OCI-LY3 (cell line): Measurements from ENCODE around the gene RGL3.

Experiments
- H2AFZ ChIP-seq: fragments of 200-600, 300-600 bp; shearing (Covaris generic); 2 replicates; pipeline ENCODE4 v1.6.0; 2014; ENCODE audit warnings: antibody characterized with exemption, low read depth, low read length
- H3K27ac ChIP-seq: fragments of 200-600, 300-600 bp; sonication (generic); 2 replicates; pipeline ENCODE4 v1.5.1; 2014; ENCODE audit warnings: mild to moderate bottlenecking, low read length, moderate library complexity, mixed read lengths
- H3K27me3 ChIP-seq: fragments of 200-600, 300-600 bp; sonication (generic); 2 replicates; pipeline ENCODE4 v1.6.1; 2014; ENCODE audit warnings: low read depth, low read length, mixed read lengths
- H3K36me3 ChIP-seq: fragments of 200-600, 300-600 bp; sonication (generic); replicated peaks from 2 replicates; pipeline ENCODE3; 2014; ENCODE audit warnings: low read depth, low read length, mixed read lengths
- H3K4me1 ChIP-seq: fragments of 300-600, 200-600 bp; sonication (generic); 2 replicates; pipeline ENCODE4 v1.6.1; 2014; ENCODE audit warnings: low read length, mixed read lengths
- H3K4me2 ChIP-seq: fragments of 200-600, 300-600 bp; sonication (generic); 2 replicates; pipeline ENCODE4 v1.6.1; 2014; ENCODE audit warnings: low read length, mixed read lengths
- H3K4me3 ChIP-seq: fragments of 300-600, 200-600 bp; sonication (generic); 2 replicates; pipeline ENCODE4 v1.5.1; 2014; ENCODE audit warnings: antibody characterized with exemption, mild to moderate bottlenecking, low read length, moderate library complexity
- H3K79me2 ChIP-seq: fragments of 300-600, 200-600 bp; shearing (Covaris generic); 2 replicates; pipeline ENCODE4 v1.6.1; 2014; ENCODE audit warnings: mild to moderate bottlenecking, low read length, mixed read lengths
- H3K9ac ChIP-seq: fragments of 300-600, 200-600 bp; shearing (Covaris generic); 2 replicates; pipeline ENCODE4 v1.6.0; 2014; ENCODE audit warnings: mild to moderate bottlenecking, low read length, moderate library complexity
- H3K9me3 ChIP-seq: fragments of 200-600, 300-600 bp; shearing (Covaris generic); 2 replicates; pipeline ENCODE4 v1.6.1; 2014; ENCODE audit warnings: low read length, mixed read lengths; ENCODE audit not compliant: insufficient read depth
- H4K20me1 ChIP-seq: fragments of 200-600, 300-600 bp; sonication (generic); 2 replicates; pipeline ENCODE4 v1.6.1; 2016; ENCODE audit warnings: low read length, mixed read lengths; ENCODE audit not compliant: insufficient read depth
- EZH2phosphoT487 ChIP-seq: fragments of 200-600 bp; shearing (Covaris generic); IDR thresholded peaks from 2 replicates; pipeline ENCODE4 v1.6.1; 2018; ENCODE audit warnings: antibody characterized with exemption, mixed run types, low read depth
- TF ChIP-seq, protein P1 (sequence below): fragments of 200-600, 300-600 bp; sonication (generic); IDR thresholded peaks from 2 replicates; pipeline ENCODE4 v1.5.1; 2014; ENCODE audit warnings: antibody characterized with exemption, low read length, low read depth

Gene RGL3

DNA sequence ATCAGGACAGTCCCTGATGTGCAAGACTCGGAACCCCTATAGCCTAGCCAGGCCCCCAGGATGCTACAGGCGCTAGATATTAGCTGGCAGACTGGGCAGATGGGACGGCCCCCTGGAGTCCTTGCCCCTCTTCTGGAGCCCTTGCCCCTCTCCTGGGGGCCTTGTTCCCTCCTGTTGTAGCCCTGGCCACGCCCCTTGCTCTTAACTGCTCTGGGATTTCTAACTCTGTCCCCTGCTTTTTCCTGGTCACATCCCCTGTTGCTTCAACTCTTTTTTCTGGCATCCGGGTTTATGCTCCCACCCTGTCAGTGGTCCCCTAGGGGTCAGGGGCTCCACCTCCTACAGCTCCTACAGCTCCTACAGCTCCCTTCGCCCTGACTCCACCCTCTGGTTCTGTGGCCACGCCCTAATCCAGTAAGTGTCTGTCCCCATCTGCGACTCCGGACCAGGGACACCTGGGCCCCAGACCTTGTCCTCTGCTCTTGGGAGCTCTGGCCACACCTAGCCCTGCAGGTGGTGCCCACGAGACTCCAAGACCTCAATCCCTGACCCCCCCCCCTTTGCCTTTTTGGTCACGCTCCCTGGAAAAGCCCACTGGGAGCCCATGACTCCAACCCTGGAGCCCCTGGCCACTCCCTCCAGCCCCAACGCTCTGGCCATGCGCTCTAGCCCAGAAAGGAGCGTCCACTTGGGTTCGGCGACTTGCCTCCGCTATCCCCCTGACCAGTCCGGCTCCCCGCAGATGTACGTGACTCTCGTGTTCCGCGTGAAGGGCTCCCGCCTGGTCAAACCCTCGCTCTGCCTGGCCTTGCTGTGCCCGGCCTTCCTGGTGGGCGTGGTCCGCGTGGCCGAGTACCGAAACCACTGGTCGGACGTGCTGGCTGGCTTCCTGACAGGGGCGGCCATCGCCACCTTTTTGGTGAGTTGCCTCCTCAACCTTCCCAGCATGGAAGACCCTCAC, 57.1 kb downstream of the RGL3 start:
- no peaks in the 10 kb centered on the region for H4K20me1 ChIP-seq
- H3K4me2 ChIP-seq, result no peak overlapping the region
- H3K9ac ChIP-seq, result no peak overlapping the region
- H2AFZ ChIP-seq, result no peak overlapping the region
- H3K27ac ChIP-seq, result no peak overlapping the region
- no peaks in the 10 kb centered on the region for H3K9me3 ChIP-seq
- no peak for TF ChIP-seq EZH2phosphoT487
- H3K4me1 ChIP-seq, result no peaks in the 10 kb centered on the region
- H3K79me2 ChIP-seq, result no peaks in the 10 kb centered on the region
- no peak overlapping the region for H3K4me3 ChIP-seq
- no peaks in the 10 kb centered on the region for H3K27me3 ChIP-seq
- H3K36me3 ChIP-seq, result no peaks in the 10 kb centered on the region

DNA sequence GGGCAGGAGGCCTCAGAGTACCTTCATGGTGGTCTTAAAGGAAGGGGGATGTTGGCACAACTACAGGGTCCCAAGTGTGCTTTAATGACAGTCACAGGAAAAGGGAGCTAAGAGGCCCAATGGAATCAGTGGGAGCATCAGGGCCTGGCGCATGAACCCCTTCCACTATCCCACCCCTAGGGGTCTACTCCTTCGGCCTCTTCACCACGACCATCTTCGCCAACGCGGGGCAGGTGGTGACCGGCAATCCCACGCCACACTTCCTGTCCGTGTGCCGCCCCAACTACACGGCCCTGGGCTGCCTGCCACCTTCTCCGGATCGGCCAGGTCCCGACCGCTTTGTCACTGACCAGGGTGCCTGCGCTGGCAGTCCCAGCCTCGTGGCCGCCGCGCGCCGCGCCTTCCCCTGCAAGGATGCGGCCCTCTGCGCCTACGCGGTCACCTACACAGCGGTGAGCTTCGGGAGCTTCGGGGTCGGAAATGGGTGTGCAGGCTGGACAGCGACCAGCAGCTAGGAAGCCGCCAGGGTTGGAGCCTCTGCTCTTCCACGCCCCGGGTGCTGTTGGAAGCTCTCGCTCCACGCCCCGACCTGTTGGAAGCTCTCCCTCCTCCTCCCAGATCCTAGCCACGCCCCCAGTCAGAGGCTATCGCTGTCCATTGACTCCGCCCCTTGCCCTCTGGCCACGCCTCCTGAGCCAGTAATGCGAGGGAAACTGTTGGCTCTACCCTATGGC, 57.9 kb downstream of the RGL3 start:
- no peaks in the 10 kb centered on the region for H3K9me3 ChIP-seq
- H4K20me1 ChIP-seq, result no peaks in the 10 kb centered on the region
- no peaks in the 10 kb centered on the region for H3K36me3 ChIP-seq
- H3K27ac ChIP-seq, result no peak overlapping the region
- no peaks in the 10 kb centered on the region for H3K4me1 ChIP-seq
- TF ChIP-seq EZH2phosphoT487, result no peak
- TF ChIP-seq, protein P1, sequence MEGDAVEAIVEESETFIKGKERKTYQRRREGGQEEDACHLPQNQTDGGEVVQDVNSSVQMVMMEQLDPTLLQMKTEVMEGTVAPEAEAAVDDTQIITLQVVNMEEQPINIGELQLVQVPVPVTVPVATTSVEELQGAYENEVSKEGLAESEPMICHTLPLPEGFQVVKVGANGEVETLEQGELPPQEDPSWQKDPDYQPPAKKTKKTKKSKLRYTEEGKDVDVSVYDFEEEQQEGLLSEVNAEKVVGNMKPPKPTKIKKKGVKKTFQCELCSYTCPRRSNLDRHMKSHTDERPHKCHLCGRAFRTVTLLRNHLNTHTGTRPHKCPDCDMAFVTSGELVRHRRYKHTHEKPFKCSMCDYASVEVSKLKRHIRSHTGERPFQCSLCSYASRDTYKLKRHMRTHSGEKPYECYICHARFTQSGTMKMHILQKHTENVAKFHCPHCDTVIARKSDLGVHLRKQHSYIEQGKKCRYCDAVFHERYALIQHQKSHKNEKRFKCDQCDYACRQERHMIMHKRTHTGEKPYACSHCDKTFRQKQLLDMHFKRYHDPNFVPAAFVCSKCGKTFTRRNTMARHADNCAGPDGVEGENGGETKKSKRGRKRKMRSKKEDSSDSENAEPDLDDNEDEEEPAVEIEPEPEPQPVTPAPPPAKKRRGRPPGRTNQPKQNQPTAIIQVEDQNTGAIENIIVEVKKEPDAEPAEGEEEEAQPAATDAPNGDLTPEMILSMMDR, result no peak
- no peaks in the 10 kb centered on the region for H3K27me3 ChIP-seq
- H2AFZ ChIP-seq, result no peak overlapping the region
- H3K4me2 ChIP-seq, result no peak overlapping the region
- no peak overlapping the region for H3K9ac ChIP-seq
- no peaks in the 10 kb centered on the region for H3K79me2 ChIP-seq
- H3K4me3 ChIP-seq, result no peak overlapping the region

DNA sequence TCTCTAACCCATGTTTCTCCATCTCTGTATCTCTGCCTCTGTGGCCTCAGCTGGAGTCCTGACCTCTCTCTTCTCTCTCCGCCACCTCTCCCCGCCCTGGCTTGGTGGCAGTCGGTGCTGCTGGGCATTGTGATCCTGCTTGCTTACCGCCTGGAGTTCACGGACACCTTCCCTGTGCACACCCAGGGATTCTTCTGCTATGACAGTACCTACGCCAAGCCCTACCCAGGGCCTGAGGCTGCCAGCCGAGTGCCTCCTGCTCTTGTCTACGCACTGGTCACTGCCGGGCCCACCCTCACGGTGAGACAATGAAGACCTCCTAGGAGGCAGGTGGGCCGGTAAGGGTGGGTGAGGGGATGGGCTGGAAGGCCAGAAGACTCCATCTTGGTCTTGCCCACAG, 59.7 kb downstream of the RGL3 start:
- no peaks in the 10 kb centered on the region for H3K9me3 ChIP-seq
- no peak overlapping the region for H3K9ac ChIP-seq
- no peak overlapping the region for H3K4me2 ChIP-seq
- H3K27me3 ChIP-seq, result no peaks in the 10 kb centered on the region
- H3K4me3 ChIP-seq, result no peak overlapping the region
- H3K27ac ChIP-seq, result no peak overlapping the region
- H3K36me3 ChIP-seq, result no peaks in the 10 kb centered on the region
- no peak overlapping the region for H2AFZ ChIP-seq
- no peaks in the 10 kb centered on the region for H3K4me1 ChIP-seq
- H3K79me2 ChIP-seq, result no peaks in the 10 kb centered on the region
- no peaks in the 10 kb centered on the region for H4K20me1 ChIP-seq
- TF ChIP-seq, protein P1, result no peak
- TF ChIP-seq EZH2phosphoT487, result no peak

GRCh38 chr19:11356676-11357550, 62.2 kb downstream of the RGL3 start:
- no peak overlapping the region for H3K4me2 ChIP-seq
- no peaks in the 10 kb centered on the region for H3K9me3 ChIP-seq
- H3K36me3 ChIP-seq, result no peaks in the 10 kb centered on the region
- no peaks in the 10 kb centered on the region for H3K27me3 ChIP-seq
- no peaks in the 10 kb centered on the region for H3K4me1 ChIP-seq
- H3K4me3 ChIP-seq, result no peak overlapping the region
- H4K20me1 ChIP-seq, result no peaks in the 10 kb centered on the region
- TF ChIP-seq, protein P1, result no peak
- no peak for TF ChIP-seq EZH2phosphoT487
- no peak overlapping the region for H3K27ac ChIP-seq
- H3K79me2 ChIP-seq, result no peaks in the 10 kb centered on the region
- no peak overlapping the region for H2AFZ ChIP-seq
- no peak overlapping the region for H3K9ac ChIP-seq
